ENCODE measurements around the gene SPTBN5. TPM values are rescaled to one million over a fixed set of nuclear protein-coding genes. Genes with fewer than 3 reads are reported as not detected.
A peak's percentile ranks its signal among the peaks of the same experiment; 100 is the strongest.

Gene SPTBN5
- total RNA-seq, 1 experiment from 2014 or later = 1.2 TPM

DNA sequence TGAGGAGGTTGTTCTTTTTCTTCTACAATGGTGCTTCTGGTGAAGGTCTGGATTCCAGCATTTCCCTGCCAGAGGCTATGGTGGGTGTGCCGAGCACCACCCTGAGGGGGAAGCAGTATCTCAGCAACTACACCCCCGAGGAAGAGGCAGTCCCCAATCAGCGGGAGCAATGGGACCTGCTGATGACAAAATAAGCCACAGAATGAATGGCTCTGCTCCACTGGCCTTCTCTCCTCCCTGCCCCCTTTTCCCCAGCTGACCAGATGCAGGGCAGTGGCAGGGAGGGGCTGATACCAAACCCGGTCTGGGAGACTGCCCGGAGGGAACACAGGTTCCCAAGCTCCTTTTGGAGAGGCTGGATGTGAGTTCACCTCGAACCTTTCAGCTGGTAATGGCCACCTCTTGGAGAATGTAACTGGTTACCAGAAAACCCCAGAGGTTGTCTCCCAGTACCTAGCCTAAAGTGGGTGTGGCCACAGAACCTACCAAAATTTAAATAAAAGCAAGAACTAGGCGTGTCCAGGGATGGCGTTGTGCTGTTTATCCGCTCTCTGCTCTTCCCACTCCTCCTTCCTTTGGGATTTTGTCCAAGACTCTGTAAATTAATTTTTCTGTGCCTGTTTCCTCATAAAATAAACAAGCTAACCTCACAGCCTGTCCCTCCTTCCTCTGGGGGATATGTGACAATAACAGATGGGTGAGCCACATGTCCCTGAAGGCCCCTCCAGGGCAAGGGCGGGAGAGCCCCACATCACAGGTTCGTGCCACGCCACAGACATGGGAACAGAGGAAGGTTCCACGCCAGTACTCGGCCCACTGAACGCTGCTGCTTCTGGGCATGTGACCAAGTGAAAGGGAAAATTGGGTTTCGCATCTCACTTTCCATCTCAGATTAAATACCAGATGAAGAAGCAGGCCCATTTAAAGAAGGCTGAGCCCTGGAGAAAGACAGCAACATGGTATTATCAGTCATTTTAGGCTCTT is 35.1 kb upstream of the SPTBN5 start:
- ChIA-PET POLR2A (no interaction called here), CTCF (interaction anchor here (1.0 kb wide), 2 partner anchors 24 to 27 kb away, joined by 3 to 4 read pairs; no protein-coding TSS in a partner anchor)
- H3K9me3 Mint-ChIP-seq = no peaks in the 10 kb centered on the region
- H3K36me3 Mint-ChIP-seq = peaks cover 7% of the 10 kb centered on the region; the same call in 1 of the 2 replicates
- TF ChIP-seq ETV6 (CRISPR knock-in tag; IDR thresholded peaks at IDR 0.05) = no peak
- TF ChIP-seq, protein P1, sequence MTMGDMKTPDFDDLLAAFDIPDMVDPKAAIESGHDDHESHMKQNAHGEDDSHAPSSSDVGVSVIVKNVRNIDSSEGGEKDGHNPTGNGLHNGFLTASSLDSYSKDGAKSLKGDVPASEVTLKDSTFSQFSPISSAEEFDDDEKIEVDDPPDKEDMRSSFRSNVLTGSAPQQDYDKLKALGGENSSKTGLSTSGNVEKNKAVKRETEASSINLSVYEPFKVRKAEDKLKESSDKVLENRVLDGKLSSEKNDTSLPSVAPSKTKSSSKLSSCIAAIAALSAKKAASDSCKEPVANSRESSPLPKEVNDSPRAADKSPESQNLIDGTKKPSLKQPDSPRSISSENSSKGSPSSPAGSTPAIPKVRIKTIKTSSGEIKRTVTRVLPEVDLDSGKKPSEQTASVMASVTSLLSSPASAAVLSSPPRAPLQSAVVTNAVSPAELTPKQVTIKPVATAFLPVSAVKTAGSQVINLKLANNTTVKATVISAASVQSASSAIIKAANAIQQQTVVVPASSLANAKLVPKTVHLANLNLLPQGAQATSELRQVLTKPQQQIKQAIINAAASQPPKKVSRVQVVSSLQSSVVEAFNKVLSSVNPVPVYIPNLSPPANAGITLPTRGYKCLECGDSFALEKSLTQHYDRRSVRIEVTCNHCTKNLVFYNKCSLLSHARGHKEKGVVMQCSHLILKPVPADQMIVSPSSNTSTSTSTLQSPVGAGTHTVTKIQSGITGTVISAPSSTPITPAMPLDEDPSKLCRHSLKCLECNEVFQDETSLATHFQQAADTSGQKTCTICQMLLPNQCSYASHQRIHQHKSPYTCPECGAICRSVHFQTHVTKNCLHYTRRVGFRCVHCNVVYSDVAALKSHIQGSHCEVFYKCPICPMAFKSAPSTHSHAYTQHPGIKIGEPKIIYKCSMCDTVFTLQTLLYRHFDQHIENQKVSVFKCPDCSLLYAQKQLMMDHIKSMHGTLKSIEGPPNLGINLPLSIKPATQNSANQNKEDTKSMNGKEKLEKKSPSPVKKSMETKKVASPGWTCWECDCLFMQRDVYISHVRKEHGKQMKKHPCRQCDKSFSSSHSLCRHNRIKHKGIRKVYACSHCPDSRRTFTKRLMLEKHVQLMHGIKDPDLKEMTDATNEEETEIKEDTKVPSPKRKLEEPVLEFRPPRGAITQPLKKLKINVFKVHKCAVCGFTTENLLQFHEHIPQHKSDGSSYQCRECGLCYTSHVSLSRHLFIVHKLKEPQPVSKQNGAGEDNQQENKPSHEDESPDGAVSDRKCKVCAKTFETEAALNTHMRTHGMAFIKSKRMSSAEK (CRISPR knock-in tag; IDR thresholded peaks at IDR 0.05; ENCODE audit: borderline replicate concordance) = no peak
- no peak for TF ChIP-seq SOX15 (CRISPR knock-in tag; IDR thresholded peaks at IDR 0.05)
- TF ChIP-seq, protein P2, sequence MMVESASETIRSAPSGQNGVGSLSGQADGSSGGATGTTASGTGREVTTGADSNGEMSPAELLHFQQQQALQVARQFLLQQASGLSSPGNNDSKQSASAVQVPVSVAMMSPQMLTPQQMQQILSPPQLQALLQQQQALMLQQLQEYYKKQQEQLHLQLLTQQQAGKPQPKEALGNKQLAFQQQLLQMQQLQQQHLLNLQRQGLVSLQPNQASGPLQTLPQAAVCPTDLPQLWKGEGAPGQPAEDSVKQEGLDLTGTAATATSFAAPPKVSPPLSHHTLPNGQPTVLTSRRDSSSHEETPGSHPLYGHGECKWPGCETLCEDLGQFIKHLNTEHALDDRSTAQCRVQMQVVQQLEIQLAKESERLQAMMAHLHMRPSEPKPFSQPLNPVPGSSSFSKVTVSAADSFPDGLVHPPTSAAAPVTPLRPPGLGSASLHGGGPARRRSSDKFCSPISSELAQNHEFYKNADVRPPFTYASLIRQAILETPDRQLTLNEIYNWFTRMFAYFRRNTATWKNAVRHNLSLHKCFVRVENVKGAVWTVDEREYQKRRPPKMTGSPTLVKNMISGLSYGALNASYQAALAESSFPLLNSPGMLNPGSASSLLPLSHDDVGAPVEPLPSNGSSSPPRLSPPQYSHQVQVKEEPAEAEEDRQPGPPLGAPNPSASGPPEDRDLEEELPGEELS (CRISPR knock-in tag; IDR thresholded peaks at IDR 0.05) = no peak
- no peak for TF ChIP-seq KAT7 (CRISPR knock-in tag; IDR thresholded peaks at IDR 0.05; ENCODE audit: borderline replicate concordance)
- no peak for TF ChIP-seq FOXJ3 (CRISPR knock-in tag; IDR thresholded peaks at IDR 0.05; ENCODE audit: borderline replicate concordance)
- TF ChIP-seq, protein P3, sequence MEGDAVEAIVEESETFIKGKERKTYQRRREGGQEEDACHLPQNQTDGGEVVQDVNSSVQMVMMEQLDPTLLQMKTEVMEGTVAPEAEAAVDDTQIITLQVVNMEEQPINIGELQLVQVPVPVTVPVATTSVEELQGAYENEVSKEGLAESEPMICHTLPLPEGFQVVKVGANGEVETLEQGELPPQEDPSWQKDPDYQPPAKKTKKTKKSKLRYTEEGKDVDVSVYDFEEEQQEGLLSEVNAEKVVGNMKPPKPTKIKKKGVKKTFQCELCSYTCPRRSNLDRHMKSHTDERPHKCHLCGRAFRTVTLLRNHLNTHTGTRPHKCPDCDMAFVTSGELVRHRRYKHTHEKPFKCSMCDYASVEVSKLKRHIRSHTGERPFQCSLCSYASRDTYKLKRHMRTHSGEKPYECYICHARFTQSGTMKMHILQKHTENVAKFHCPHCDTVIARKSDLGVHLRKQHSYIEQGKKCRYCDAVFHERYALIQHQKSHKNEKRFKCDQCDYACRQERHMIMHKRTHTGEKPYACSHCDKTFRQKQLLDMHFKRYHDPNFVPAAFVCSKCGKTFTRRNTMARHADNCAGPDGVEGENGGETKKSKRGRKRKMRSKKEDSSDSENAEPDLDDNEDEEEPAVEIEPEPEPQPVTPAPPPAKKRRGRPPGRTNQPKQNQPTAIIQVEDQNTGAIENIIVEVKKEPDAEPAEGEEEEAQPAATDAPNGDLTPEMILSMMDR (IDR thresholded peaks at IDR 0.05) = no peak
- ATAC-seq = peak; percentile 42
- H3K27ac Mint-ChIP-seq = no peak overlapping the region
- H3K4me1 Mint-ChIP-seq = peaks cover 46% of the 10 kb centered on the region
- no peaks in the 10 kb centered on the region for H3K27me3 Mint-ChIP-seq (ENCODE audit: low read depth)
- H3K4me3 Mint-ChIP-seq = no peak overlapping the region
- no peak for DNase-seq (ENCODE audit: low spot score)

DNA sequence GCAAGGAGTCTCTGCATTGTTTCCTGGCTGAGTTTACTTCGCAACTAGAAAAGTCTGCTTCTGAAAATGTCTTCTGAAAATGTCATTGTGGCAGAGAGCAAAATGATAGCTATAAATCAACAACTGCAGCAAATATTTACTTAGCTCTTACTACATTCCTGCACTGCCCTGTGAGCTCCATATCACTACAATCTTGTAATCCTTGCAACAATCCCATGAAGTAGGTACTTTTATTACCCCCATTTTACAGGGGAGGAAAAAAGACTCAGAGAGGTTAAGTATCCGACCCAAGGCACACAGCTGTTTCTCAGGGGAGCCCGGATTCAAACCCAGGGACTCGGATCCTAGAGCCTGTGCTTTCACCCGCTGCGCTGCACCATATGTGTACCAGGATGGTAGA is 34.2 kb upstream of the SPTBN5 start:
- Mint-ChIP-seq H3K9me3 (no peaks in the 10 kb centered on the region), H3K4me3 (no peak overlapping the region), H3K27ac (peak overlapping the region; percentile 43; the same call in 1 of the 2 replicates), H3K36me3 (peaks cover 7% of the 10 kb centered on the region; the same call in 1 of the 2 replicates), H3K4me1 (peaks cover 40% of the 10 kb centered on the region), H3K27me3 (ENCODE audit: low read depth) (no peaks in the 10 kb centered on the region)
- ATAC-seq (no peak), DNase-seq (ENCODE audit: low spot score) (no peak)
- POLR2A ChIA-PET = no interaction called here
- CTCF ChIA-PET = interaction anchor here (1.0 kb wide), 1 partner anchor 23 kb away, joined by 4 read pairs; no protein-coding TSS in a partner anchor
- TF ChIP-seq, protein P2 (CRISPR knock-in tag; IDR thresholded peaks at IDR 0.05) = no peak
- TF ChIP-seq NR2C2 (CRISPR knock-in tag; IDR thresholded peaks at IDR 0.05) (no peak), EMX1 (CRISPR knock-in tag; IDR thresholded peaks at IDR 0.05) (no peak), ZNF263 (CRISPR knock-in tag; IDR thresholded peaks at IDR 0.05; ENCODE audit: low read depth) (no peak), ZNF317 (CRISPR knock-in tag; IDR thresholded peaks at IDR 0.05; ENCODE audit: borderline replicate concordance, low read depth) (no peak), TEAD1 (CRISPR knock-in tag; IDR thresholded peaks at IDR 0.05) (no peak)
- TF ChIP-seq, protein P4, sequence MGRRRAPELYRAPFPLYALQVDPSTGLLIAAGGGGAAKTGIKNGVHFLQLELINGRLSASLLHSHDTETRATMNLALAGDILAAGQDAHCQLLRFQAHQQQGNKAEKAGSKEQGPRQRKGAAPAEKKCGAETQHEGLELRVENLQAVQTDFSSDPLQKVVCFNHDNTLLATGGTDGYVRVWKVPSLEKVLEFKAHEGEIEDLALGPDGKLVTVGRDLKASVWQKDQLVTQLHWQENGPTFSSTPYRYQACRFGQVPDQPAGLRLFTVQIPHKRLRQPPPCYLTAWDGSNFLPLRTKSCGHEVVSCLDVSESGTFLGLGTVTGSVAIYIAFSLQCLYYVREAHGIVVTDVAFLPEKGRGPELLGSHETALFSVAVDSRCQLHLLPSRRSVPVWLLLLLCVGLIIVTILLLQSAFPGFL (CRISPR knock-in tag; IDR thresholded peaks at IDR 0.05; ENCODE audit: borderline replicate concordance) = no peak
- TF ChIP-seq, protein P5, sequence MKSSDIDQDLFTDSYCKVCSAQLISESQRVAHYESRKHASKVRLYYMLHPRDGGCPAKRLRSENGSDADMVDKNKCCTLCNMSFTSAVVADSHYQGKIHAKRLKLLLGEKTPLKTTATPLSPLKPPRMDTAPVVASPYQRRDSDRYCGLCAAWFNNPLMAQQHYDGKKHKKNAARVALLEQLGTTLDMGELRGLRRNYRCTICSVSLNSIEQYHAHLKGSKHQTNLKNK (CRISPR knock-in tag; IDR thresholded peaks at IDR 0.05) = no peak
- TF ChIP-seq, protein P6, sequence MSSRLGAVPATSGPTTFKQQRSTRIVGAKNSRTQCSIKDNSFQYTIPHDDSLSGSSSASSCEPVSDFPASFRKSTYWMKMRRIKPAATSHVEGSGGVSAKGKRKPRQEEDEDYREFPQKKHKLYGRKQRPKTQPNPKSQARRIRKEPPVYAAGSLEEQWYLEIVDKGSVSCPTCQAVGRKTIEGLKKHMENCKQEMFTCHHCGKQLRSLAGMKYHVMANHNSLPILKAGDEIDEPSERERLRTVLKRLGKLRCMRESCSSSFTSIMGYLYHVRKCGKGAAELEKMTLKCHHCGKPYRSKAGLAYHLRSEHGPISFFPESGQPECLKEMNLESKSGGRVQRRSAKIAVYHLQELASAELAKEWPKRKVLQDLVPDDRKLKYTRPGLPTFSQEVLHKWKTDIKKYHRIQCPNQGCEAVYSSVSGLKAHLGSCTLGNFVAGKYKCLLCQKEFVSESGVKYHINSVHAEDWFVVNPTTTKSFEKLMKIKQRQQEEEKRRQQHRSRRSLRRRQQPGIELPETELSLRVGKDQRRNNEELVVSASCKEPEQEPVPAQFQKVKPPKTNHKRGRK (CRISPR knock-in tag; IDR thresholded peaks at IDR 0.05; ENCODE audit: borderline replicate concordance) = no peak
